CD14-positive monocyte (primary cell): ENCODE measurements around the gene LRP8. TPM values are rescaled to one million over a fixed set of nuclear protein-coding genes. Genes with fewer than 3 reads are reported as not detected.

ENCODE experiments used
- DNase-seq, 3 donors: peaks; one replicate each; pipeline ENCODE4 v3.0.0-alpha.2; 2011 to 2022
- H2AFZ ChIP-seq: 2 replicates; pipeline ENCODE4 v1.6.0; 2012; ENCODE audit warnings: mild to moderate bottlenecking, low read depth, low read length, inconsistent platforms; ENCODE audit not compliant: insufficient read depth, poor library complexity, severe bottlenecking
- H3K27ac ChIP-seq, 2 donors: 1 replicate in 1 of 2; 2 replicates in 1 of 2; pipeline ENCODE4 v1.5.1; 2012 to 2013; ENCODE audit warnings: low read length in 2 of 2, control low read depth in 1 of 2, inconsistent platforms in 1 of 2, low read depth in 1 of 2, mild to moderate bottlenecking in 1 of 2
- H3K27me3 ChIP-seq, 2 donors: one replicate each; pipeline versions ENCODE4 v1.6.0 to v1.6.1; 2011 to 2013; ENCODE audit warnings: low read length in 2 of 2; ENCODE audit not compliant: control insufficient read depth in 2 of 2, insufficient read depth in 2 of 2
- H3K36me3 ChIP-seq, 2 donors: replicated peaks in 1 of 2; 1 replicate in 1 of 2; 2 replicates in 1 of 2; pipeline versions ENCODE4 v1.5.1 to v1.6.1; 2012 to 2013; ENCODE audit warnings: low read length in 2 of 2, control low read depth in 1 of 2, inconsistent platforms in 1 of 2, mild to moderate bottlenecking in 1 of 2; ENCODE audit not compliant: insufficient read depth in 2 of 2, control insufficient read depth in 1 of 2
- H3K4me1 ChIP-seq, 2 donors: 1 replicate in 1 of 2; 2 replicates in 1 of 2; pipeline versions ENCODE4 v1.5.1 to v1.6.1; 2012 to 2013; ENCODE audit warnings: low read length in 2 of 2, control low read depth in 1 of 2, inconsistent platforms in 1 of 2, mild to moderate bottlenecking in 1 of 2, moderate library complexity in 1 of 2; ENCODE audit not compliant: insufficient read depth in 2 of 2, control insufficient read depth in 1 of 2
- H3K4me2 ChIP-seq: replicated peaks from 2 replicates; pipeline ENCODE3; 2012; ENCODE audit warnings: low read length, moderate library complexity, mild to moderate bottlenecking; ENCODE audit not compliant: poor library complexity, severe bottlenecking; ENCODE audit errors: extremely low read depth
- H3K4me3 ChIP-seq, 3 experiments: fragments of 200-600 bp in 1 of 3; sonication (generic) in 1 of 3; replicated peaks in 1 of 3; 1 replicate in 2 of 3; 2 replicates in 1 of 3; pipeline ENCODE4 v1.5.1; 2011 to 2013; ENCODE audit warnings: low read length in 3 of 3, mild to moderate bottlenecking in 3 of 3, control low read depth in 2 of 3, low read depth in 2 of 3, inconsistent platforms in 1 of 3, moderate library complexity in 1 of 3
- H3K79me2 ChIP-seq: 2 replicates; pipeline ENCODE4 v1.6.0; 2012; ENCODE audit warnings: mild to moderate bottlenecking, control low read depth, inconsistent platforms, low read length, moderate library complexity; ENCODE audit not compliant: insufficient read depth
- H3K9ac ChIP-seq: 2 replicates; pipeline ENCODE4 v1.6.0; 2017; ENCODE audit warnings: low read length, mild to moderate bottlenecking; ENCODE audit not compliant: insufficient read depth, poor library complexity, severe bottlenecking
- H3K9me3 ChIP-seq, 2 donors: replicated peaks in 1 of 2; 1 replicate in 1 of 2; 2 replicates in 1 of 2; pipeline versions ENCODE4 v1.5.1 to v1.6.1; 2012 to 2013; ENCODE audit warnings: low read length in 2 of 2, control low read depth in 1 of 2; ENCODE audit not compliant: control insufficient read depth in 1 of 2, insufficient read depth in 1 of 2
- H4K20me1 ChIP-seq: 2 replicates; pipeline ENCODE4 v1.6.0; 2012; ENCODE audit warnings: mild to moderate bottlenecking, low read length, control low read depth, moderate library complexity; ENCODE audit not compliant: insufficient read depth
- H3K27ac Mint-ChIP-seq, 7 donors: one replicate each; pipeline ENCODE4 v1.8.0; 2020; ENCODE audit warnings: mild to moderate bottlenecking in 7 of 7, mixed read lengths in 7 of 7, moderate library complexity in 6 of 7, inconsistent platforms in 2 of 7
- H3K27me3 Mint-ChIP-seq, 3 donors: one replicate each; pipeline ENCODE4 v1.8.0; 2021 to 2022; ENCODE audit warnings: low read depth in 3 of 3, mild to moderate bottlenecking in 3 of 3, mixed read lengths in 3 of 3, moderate library complexity in 3 of 3, inconsistent platforms in 1 of 3
- H3K36me3 Mint-ChIP-seq, 2 donors: one replicate each; pipeline ENCODE4 v1.8.0; 2020; ENCODE audit warnings: mixed read lengths in 2 of 2, inconsistent platforms in 1 of 2, mild to moderate bottlenecking in 1 of 2
- H3K4me1 Mint-ChIP-seq: one replicate; pipeline ENCODE4 v1.8.0; 2020; ENCODE audit warnings: mild to moderate bottlenecking, mixed read lengths
- H3K4me3 Mint-ChIP-seq, 2 donors: one replicate each; pipeline ENCODE4 v1.8.0; 2020; ENCODE audit warnings: mild to moderate bottlenecking in 2 of 2, mixed read lengths in 2 of 2, moderate library complexity in 1 of 2
- H3K9me3 Mint-ChIP-seq, 7 donors: one replicate each; pipeline ENCODE4 v1.8.0; 2020 to 2022; ENCODE audit warnings: mixed read lengths in 7 of 7, mild to moderate bottlenecking in 6 of 7, moderate library complexity in 6 of 7, inconsistent platforms in 2 of 7
- WGBS: methylation state at CpG from one replicate; pipeline ENCODE4 v1.1.5; 2013; ENCODE audit warnings: missing lambda C conversion rate; ENCODE audit not compliant: insufficient coverage; 5-methylcytosine and 5-hydroxymethylcytosine counted together
- intact Hi-C, 2 donors: fragments of 100-400 bp; cut with micrococcal nuclease; formaldehyde crosslinking; loops; one replicate each; pipeline versions ENCODE4 v1.15.0 to v1.15.1; 2023
- polyA plus RNA-seq, 3 donors: library from polyadenylated mRNA; depleted of rRNA in 1 of 3; unstranded in 2 of 3; stranded (reverse) in 1 of 3; fragments of 300-500 nt in 2 of 3; fragments of >200 nt in 1 of 3; fragmentation: Illumina TruSeq in 2 of 3; gene quantifications; 1 replicate in 2 of 3; 2 replicates in 1 of 3; pipeline ENCODE4 v1.2.3, GENCODE V29; 2012 to 2021
- TF ChIP-seq, protein P1 (sequence below): fragments of 200-600 bp; IDR thresholded peaks from one replicate; pipeline ENCODE4 v1.8.0; 2022; ENCODE audit warnings: antibody characterized with exemption, mild to moderate bottlenecking

The LRP8 gene
- polyA plus RNA-seq, 3 donors: 0.76 to 11.3 (median 0.95) TPM

DNA sequence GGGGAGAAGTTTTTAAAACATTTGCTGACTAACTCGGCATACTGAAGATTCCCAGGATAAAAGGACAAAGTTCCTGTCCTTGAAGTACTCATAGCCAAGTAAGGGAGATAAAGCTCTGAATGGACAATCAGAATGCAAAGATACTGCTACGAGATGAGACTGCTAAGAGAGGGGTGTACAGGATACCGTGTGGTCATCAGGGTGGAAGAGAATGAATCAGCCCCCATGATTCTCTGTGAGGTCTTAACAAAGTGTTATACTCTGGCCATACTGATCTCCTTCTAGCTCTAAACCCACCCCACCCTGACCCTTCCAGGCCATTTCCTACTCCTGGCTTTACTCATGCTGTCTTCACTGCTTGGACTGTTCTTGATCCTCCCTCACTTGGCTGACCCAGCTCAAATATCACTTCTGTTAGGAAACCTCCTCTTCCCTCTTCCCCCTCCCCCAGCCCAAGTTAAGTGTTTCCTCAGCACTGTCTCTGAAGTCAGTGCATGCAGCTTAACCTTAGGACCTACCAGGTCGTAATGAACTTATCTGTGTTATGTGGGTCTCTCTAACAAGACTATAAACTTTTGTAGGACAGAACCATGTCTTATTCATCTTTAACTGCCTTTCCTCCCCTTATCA lies 73.7 kb downstream of the LRP8 start:
- no peak overlapping the region for H3K9ac ChIP-seq
- no peak overlapping the region for H3K27ac ChIP-seq
- no peak for DNase-seq
- H3K79me2 ChIP-seq: no peaks in the 10 kb centered on the region
- Mint-ChIP-seq H3K27me3 (peaks cover 0 to 2% (median 0%) of the 10 kb centered on the region in 3 donors), H3K9me3 (no peaks in the 10 kb centered on the region), H3K4me3 (no peak overlapping the region), H3K36me3 (peaks cover 74 to 81% of the 10 kb centered on the region in 2 donors), H3K4me1 (no peaks in the 10 kb centered on the region), H3K27ac (peak overlapping the region in 1 of 7 donors; percentile 52)
- no peak overlapping the region for H2AFZ ChIP-seq
- no peak overlapping the region for H3K4me2 ChIP-seq
- H3K4me3 ChIP-seq: no peak overlapping the region
- intact Hi-C loops: no loop called here
- peaks cover 70 to 97% of the 10 kb centered on the region in 2 donors for H3K36me3 ChIP-seq
- WGBS: 100% methylated on average over 1 of the region's 4 CpGs
- H3K9me3 ChIP-seq: no peaks in the 10 kb centered on the region
- H4K20me1 ChIP-seq: no peaks in the 10 kb centered on the region
- H3K4me1 ChIP-seq: no peaks in the 10 kb centered on the region
- TF ChIP-seq, protein P1, sequence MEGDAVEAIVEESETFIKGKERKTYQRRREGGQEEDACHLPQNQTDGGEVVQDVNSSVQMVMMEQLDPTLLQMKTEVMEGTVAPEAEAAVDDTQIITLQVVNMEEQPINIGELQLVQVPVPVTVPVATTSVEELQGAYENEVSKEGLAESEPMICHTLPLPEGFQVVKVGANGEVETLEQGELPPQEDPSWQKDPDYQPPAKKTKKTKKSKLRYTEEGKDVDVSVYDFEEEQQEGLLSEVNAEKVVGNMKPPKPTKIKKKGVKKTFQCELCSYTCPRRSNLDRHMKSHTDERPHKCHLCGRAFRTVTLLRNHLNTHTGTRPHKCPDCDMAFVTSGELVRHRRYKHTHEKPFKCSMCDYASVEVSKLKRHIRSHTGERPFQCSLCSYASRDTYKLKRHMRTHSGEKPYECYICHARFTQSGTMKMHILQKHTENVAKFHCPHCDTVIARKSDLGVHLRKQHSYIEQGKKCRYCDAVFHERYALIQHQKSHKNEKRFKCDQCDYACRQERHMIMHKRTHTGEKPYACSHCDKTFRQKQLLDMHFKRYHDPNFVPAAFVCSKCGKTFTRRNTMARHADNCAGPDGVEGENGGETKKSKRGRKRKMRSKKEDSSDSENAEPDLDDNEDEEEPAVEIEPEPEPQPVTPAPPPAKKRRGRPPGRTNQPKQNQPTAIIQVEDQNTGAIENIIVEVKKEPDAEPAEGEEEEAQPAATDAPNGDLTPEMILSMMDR: no peak
- H3K27me3 ChIP-seq: no peaks in the 10 kb centered on the region

DNA sequence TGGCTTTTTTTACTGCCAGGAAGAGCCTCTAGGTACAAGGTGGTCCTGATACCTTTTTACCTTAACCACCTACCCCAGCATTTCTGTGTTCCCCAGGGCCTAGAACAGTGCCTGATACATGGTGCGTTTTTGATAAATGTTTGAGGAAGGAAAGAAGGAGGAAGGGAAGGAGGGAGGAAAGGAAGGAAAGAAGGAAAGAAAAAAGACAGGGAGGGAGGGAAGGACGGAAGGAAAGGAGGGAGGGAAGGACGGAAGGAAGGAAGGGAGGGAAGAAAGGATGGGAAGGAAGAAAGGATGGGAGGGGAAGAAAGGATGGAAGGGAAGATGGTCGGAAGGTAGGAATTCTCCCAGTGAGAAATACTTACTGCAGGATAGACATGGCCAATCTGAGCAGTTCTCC lies 77.5 kb downstream of the LRP8 start:
- Histone ChIP-seq H3K36me3 (peaks cover 65 to 97% of the 10 kb centered on the region in 2 donors), H2AFZ (no peak overlapping the region), H3K79me2 (no peaks in the 10 kb centered on the region), H3K9me3 (no peaks in the 10 kb centered on the region), H3K27ac (no peak overlapping the region), H3K4me1 (no peaks in the 10 kb centered on the region), H4K20me1 (no peaks in the 10 kb centered on the region), H3K4me2 (no peak overlapping the region), H3K4me3 (no peak overlapping the region), H3K27me3 (no peaks in the 10 kb centered on the region), H3K9ac (no peak overlapping the region)
- no peak overlapping the region for H3K4me3 Mint-ChIP-seq
- TF ChIP-seq, protein P1: no peak
- H3K9me3 Mint-ChIP-seq: no peaks in the 10 kb centered on the region
- H3K4me1 Mint-ChIP-seq: no peaks in the 10 kb centered on the region
- DNase-seq: no peak
- H3K27ac Mint-ChIP-seq: no peak overlapping the region
- intact Hi-C loops: no loop called here
- no peaks in the 10 kb centered on the region for H3K27me3 Mint-ChIP-seq
- 95% methylated on average over 4 of the region's 4 CpGs for WGBS
- peaks cover 70 to 79% of the 10 kb centered on the region in 2 donors for H3K36me3 Mint-ChIP-seq
